Activated naive CD4-positive, alpha-beta T cell treated with Interleukin-2 at 50 U/mL for 16 hours (primary cell): Measurements from ENCODE around the gene USP37.

Experiments used
- DNase-seq: peaks from one replicate; pipeline ENCODE4 v3.0.0-alpha.2; 2020

USP37 gene

DNA sequence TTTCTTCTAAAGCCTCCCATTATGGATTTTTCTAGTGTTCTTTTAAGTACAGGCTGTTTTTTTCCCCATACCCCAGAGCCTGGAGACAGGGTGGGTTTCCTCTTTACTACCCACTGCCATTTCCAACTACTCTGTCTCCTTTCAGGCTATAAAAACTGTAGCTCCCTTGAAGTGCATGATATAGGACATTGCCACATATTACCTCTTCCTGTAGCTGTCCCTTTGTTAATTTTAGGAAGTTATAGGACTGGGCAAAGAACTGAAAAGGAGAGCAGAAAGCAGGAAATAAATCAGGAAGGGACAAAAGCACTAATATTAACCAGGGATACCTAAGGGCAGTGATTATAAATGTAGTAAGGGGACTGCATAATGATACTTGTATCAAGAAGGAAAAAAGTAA lies 95.2 kb downstream of the USP37 start:
- DNase-seq = no peak

- DNase-seq = no peak
These were observed 96.2 kb downstream of the USP37 start for GRCh38 chr2:218471982-218472381.

- no peak for DNase-seq
These were observed 97.1 kb downstream of the USP37 start for GRCh38 chr2:218471036-218471435.

DNA sequence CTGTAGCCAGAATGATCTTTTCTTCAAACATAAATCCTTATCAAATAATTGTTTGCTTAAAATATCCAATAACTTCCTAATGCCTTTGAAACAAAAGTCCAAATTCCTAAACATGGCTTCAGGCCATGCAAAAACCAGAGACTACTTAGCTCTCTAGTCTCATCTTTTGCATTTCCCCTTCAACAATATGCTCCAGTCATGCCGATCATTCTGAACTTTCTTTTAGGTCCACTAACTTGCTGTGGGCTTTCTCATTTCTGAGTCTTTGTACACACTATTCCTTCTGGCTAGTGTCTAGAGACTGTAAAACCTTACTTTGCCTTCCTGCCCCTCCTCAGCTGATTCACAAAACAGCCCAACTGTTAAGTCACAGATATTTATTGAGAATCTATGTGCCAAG lies 97.7 kb downstream of the USP37 start:
- no peak for DNase-seq

GRCh38 chr2:218465987-218466633 lies 102.0 kb downstream of the USP37 start:
- no peak for DNase-seq

- no peak for DNase-seq
These were observed 109.6 kb downstream of the USP37 start for GRCh38 chr2:218458598-218458997.

DNA sequence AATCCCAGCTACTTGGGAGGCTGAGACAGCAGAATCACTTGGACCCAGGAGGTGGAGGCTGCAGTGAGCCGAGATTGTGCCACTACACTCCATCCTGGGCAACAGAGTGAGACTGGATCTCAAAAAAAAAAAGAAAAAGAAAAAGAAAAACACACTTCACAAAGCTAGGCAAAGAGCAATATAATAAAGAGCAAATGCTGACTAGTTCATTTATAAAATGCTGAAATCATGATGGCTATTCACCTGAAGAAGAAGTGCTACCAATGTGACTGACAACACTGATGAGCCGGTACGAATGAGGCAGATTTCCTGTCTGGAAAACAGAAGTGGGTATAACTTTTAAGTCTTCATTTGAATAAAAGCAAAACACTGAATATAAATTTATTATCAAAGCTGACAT lies 111.3 kb downstream of the USP37 start:
- DNase-seq = no peak

- DNase-seq = no peak
These were observed 116.1 kb downstream of the USP37 start for GRCh38 chr2:218452079-218452478.

DNA sequence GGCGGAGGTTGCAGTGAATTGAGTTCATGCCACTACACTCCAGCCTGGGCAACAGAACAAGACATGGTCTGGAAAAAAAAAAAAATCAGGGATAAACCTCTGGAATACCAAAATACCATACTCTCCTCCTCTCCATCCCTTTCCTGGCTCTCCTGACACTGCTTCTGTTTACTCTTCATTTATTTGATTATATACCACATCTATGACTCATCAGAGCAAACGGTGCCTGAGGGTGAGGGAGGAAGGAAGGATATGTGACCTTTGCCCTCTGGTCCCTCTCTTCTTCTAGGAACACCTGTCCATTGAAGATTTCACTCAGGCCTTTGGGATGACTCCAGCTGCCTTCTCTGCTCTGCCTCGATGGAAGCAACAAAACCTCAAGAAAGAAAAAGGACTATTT lies 119.2 kb downstream of the USP37 start:
- DNase-seq = no peak

DNA sequence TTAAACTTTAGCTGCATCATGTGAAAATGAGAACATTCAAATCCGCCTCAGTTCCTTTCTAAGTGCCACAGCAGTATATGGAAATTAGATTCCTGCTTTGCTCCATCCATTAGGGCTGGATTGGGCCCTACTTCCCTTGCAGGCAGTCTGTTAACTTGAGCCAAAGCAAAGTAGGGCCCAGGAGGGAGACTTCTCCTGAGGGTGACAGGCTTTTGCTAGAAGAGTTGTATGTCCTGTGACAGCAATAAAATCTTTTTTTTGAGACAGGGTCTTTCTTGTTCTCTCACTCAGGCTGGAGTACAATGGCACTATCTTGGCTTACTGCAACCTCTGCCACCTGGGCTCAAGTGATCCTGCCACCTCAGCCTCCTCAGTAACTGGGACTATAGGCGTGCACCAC lies 121.1 kb downstream of the USP37 start:
- DNase-seq = no peak

- no peak for DNase-seq
These were observed 121.6 kb downstream of the USP37 start for GRCh38 chr2:218446547-218446946.

DNA sequence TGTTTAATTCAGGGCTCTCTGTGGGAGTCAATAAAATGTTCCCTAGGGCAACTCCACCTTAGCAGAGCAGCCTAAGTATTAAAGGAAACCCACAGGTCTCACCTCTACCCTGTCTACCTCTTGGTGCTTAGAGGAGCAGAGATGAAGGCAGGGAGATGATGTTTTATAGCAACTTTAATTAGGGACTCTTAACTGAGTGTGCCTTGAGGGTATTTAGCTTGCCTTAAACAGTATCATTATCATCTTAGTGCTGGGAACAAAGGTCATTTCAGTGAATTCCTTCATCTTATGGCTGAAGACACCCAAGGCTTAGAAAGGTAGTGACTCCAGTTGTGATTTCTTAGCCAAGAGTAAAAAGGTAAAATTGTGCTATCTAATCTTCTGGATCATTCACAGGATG lies 122.5 kb downstream of the USP37 start:
- DNase-seq = no peak

- no peak for DNase-seq
These were observed 123.3 kb downstream of the USP37 start for GRCh38 chr2:218444692-218445357.

DNA sequence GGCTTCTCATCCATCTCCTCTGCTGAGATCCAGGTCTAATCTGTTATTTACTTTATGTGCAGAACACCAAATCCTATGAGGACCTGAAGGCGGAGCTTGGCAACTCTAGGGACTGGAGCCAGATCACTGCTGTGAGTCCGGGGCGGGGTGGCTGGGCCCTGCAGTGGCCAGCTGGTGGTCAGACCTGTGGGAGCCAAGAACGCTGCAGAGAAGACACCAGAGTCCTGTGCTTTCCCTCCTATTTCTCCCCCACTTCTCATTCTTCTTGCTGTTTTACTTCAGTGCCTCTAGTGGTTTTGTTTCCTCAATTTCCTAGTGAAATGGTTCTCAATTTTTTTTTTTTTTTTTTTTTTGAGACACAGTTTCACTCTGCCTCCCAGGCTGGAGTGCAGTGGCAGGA lies 129.6 kb downstream of the USP37 start:
- no peak for DNase-seq

DNA sequence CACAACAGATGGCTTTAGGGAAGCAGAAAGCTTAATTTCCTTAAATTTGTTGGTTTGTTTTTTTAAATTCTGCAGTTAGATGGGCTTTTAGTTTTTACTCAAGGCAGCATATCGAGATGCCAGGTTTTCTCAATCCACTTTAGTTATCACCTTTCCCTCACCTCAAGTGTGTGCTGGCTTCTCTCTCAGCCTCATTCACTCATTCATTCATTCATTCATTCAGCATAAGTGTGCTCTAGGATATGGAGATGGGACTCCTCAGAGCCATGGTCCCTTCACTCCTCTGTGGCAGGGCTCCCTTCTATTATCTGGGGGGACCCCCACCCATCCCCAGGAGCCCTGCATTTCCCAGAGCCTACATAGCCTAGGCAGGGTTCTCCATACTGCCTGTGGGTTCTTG lies 130.2 kb downstream of the USP37 start:
- no peak for DNase-seq

DNA sequence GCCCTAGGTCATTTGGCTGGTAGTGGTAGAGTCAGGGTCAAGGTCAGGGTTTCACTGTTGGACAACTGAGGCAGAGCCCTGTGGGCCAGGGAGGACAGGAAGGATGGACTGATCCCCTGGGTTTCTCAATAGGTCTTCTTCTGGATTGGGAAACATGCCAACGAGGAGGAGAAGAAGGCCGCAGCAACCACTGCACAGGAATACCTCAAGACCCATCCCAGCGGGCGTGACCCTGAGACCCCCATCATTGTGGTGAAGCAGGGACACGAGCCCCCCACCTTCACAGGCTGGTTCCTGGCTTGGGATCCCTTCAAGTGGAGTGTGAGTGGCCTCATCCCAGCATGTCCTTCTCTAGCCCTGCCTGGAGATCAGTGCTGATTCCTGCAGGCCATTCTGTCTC lies 131.2 kb downstream of the USP37 start:
- DNase-seq = no peak

DNA sequence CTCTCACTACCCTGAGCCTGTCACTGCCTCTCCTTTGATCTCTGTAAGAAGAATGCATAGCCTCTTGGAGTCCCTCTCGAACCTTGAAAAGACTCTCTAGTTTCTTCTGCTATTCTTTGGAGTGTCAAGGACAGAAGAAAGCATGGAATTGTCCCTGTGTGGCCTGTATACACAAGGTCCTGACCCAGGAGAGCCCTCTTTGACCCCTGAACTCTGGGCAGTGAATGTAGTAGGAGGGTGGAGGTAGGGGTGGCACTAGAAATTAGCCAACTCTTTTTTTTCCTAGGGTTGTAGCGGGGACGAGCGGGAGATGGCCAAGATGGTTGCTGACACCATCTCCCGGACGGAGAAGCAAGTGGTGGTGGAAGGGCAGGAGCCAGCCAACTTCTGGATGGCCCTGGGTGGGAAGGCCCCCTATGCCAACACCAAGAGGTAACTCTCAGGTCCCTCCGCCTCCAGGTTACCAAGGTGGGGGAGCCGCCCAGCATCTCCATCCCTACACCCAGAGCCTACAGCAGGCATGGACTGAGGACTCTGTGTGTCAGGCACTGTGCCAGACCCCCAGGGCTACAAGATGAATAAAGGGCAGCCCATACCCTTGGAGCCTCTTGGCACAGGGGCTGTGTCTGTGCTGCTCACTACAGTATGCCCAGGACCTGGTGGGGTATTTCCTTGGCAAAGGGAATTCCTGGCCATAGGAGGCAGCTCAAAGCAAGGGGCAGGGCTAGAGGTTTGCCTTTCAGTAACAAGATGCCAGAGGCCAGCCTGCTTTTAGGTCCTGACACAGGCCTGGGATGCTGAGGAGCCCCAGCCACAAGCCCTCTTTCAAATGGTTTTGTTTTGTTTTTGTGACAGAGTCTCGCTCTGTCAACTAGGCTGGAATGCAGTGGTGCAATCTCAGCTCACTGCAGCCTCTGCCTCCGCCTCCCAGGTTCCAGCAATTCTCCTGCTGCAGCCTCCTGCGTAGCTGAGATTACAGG lies 132.9 kb downstream of the USP37 start:
- no peak for DNase-seq

DNA sequence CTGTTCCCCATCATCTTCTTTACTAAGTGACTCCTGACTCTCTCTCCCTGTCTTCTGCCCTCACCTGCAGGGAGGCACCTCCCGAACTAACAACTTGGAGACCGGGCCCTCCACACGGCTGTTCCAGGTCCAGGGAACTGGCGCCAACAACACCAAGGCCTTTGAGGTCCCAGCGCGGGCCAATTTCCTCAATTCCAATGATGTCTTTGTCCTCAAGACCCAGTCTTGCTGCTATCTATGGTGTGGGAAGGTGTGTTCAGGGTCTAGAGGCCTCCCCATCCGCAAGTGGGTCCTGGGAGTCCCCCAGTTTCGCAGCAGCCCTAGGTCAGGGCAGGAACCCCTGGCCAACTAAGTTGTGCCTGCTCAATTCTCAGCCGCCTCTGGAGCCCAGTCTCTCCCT lies 133.7 kb downstream of the USP37 start:
- no peak for DNase-seq

DNA sequence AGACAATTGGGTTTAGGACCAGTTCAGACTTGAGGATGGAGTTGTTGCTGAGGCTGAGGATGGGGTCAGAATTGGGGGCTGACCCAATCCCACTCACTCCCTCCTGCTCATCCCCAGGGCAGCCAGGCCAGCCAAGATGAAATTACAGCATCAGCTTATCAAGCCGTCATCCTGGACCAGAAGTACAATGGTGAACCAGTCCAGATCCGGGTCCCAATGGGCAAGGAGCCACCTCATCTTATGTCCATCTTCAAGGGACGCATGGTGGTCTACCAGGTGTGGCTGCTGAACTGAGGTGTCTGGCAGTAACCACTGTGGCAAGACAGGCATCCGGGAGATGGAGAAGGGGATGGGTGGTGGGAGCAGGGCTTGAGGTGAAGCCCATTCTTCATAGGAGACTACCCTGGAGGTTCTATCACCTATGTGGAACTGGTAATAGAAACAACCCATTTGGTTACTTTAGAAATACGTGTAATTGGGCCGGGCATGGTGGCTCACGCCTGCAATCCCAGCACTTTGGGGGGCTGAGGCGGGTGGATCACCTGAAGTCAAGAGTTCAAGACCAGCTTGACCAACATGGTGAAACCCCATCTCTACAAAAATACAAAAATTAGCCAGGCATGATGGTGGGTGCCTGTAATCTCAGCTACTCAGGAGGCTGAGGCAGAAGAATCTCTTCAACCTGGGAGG lies 135.3 kb downstream of the USP37 start:
- DNase-seq = no peak

DNA sequence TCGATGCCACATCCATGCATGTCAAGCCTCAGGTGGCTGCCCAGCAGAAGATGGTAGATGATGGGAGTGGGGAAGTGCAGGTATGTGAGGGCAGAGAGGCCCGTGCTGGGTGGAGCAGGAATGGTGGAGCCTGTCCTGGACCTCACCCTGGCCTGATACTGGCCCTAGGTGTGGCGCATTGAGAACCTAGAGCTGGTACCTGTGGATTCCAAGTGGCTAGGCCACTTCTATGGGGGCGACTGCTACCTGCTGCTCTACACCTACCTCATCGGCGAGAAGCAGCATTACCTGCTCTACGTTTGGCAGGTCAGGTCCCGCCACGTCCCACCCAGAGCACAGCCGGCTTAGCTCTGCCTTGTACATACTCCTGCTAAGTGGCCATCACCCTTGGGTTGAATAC lies 136.3 kb downstream of the USP37 start:
- DNase-seq = no peak

- DNase-seq = no peak
These were observed 137.4 kb downstream of the USP37 start for GRCh38 chr2:218430721-218431120.

DNA sequence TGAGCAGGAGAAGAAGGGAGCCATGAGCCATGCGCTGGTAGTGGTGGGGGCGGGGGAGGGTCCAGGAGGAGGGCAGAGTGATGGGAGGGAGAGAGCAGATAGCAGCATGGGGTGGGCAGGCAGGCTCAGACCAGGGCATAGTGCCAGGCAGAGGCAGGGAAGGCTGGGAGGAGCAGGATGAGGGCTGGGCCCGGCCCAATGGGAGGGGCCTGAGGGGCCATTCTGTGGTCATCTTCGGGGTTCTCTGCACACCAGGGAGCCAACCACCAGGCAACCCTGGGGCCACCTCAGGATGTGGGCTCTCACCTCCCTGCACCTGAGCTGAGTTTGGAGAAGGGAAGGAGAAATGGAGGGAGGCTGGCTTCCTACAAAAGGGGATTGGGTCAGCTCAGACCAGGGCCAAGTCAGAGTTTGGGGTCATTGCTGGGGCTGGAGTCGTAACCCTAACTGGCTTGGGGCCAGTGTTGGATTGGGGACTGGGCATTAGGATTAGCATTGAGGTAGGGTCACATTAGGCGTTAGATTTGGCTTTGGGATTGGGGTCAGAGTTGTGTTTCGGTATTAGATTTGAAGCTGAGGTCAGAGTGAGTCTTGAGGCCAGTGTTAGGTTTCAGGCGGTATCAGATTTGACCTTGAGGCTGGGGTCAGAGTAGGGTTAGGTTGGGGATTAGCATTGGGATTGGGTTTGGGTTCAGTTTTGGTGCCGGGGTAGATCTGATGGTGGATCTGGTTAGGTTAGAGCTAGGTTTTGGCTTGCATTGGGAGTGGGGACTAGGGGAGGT lies 138.0 kb downstream of the USP37 start:
- DNase-seq = no peak
